ENCODE data around the gene MAP9.

DNA sequence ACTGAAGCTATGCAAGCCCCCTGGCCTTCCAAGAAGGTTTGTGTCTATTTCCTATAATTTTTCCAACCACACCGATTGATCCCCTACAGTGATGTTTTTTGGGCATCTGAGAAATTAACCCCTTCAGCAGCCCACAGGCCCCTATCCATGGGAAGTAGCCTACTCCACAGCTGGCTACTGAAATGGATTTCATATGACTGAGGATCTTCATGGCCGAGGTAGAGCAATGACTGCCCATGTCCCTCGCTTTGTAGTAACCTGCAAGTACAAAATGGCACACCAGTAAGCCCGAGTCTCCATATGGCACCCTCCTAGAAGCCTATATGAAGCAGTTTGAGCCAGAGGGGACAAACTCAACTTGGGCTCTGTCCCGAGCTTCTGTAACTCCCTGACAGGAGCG, 36.8 kb downstream of the MAP9 start:
- TF ChIP-seq, protein P1, sequence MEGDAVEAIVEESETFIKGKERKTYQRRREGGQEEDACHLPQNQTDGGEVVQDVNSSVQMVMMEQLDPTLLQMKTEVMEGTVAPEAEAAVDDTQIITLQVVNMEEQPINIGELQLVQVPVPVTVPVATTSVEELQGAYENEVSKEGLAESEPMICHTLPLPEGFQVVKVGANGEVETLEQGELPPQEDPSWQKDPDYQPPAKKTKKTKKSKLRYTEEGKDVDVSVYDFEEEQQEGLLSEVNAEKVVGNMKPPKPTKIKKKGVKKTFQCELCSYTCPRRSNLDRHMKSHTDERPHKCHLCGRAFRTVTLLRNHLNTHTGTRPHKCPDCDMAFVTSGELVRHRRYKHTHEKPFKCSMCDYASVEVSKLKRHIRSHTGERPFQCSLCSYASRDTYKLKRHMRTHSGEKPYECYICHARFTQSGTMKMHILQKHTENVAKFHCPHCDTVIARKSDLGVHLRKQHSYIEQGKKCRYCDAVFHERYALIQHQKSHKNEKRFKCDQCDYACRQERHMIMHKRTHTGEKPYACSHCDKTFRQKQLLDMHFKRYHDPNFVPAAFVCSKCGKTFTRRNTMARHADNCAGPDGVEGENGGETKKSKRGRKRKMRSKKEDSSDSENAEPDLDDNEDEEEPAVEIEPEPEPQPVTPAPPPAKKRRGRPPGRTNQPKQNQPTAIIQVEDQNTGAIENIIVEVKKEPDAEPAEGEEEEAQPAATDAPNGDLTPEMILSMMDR (IDR thresholded peaks at IDR 0.05; ENCODE audit: low read depth, low read length, missing input control), result no peak
- TF ChIP-seq, protein P2, sequence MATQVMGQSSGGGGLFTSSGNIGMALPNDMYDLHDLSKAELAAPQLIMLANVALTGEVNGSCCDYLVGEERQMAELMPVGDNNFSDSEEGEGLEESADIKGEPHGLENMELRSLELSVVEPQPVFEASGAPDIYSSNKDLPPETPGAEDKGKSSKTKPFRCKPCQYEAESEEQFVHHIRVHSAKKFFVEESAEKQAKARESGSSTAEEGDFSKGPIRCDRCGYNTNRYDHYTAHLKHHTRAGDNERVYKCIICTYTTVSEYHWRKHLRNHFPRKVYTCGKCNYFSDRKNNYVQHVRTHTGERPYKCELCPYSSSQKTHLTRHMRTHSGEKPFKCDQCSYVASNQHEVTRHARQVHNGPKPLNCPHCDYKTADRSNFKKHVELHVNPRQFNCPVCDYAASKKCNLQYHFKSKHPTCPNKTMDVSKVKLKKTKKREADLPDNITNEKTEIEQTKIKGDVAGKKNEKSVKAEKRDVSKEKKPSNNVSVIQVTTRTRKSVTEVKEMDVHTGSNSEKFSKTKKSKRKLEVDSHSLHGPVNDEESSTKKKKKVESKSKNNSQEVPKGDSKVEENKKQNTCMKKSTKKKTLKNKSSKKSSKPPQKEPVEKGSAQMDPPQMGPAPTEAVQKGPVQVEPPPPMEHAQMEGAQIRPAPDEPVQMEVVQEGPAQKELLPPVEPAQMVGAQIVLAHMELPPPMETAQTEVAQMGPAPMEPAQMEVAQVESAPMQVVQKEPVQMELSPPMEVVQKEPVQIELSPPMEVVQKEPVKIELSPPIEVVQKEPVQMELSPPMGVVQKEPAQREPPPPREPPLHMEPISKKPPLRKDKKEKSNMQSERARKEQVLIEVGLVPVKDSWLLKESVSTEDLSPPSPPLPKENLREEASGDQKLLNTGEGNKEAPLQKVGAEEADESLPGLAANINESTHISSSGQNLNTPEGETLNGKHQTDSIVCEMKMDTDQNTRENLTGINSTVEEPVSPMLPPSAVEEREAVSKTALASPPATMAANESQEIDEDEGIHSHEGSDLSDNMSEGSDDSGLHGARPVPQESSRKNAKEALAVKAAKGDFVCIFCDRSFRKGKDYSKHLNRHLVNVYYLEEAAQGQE (IDR thresholded peaks at IDR 0.05), result no peak
- TF ChIP-seq GABPA (IDR thresholded peaks at IDR 0.05 in 1 of 2, conservative IDR thresholded peaks at IDR 0.05 in 1 of 2) (no peak), JUND (IDR thresholded peaks at IDR 0.05) (no peak), RXRA (IDR thresholded peaks at IDR 0.05) (no peak), HNF4G (IDR thresholded peaks at IDR 0.05) (no peak), FOXA1 (IDR thresholded peaks at IDR 0.05) (no peak), TAF1 (conservative IDR thresholded peaks at IDR 0.05) (no peak), RAD21 (IDR thresholded peaks at IDR 0.05) (no peak), NR2F2 (IDR thresholded peaks at IDR 0.05) (no peak)
- TF ChIP-seq, protein P3, sequence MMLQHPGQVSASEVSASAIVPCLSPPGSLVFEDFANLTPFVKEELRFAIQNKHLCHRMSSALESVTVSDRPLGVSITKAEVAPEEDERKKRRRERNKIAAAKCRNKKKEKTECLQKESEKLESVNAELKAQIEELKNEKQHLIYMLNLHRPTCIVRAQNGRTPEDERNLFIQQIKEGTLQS (IDR thresholded peaks at IDR 0.05), result no peak
- TF ChIP-seq, protein P4, sequence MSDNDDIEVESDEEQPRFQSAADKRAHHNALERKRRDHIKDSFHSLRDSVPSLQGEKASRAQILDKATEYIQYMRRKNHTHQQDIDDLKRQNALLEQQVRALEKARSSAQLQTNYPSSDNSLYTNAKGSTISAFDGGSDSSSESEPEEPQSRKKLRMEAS (IDR thresholded peaks at IDR 0.05), result no peak
